GM19238 (cell line): ENCODE measurements around the gene CAST.

Source experiments
- DNase-seq: peaks from one replicate; pipeline ENCODE4 v3.0.0; 2011; ENCODE audit warnings: low spot score; ENCODE audit not compliant: insufficient read length

CAST gene

DNA sequence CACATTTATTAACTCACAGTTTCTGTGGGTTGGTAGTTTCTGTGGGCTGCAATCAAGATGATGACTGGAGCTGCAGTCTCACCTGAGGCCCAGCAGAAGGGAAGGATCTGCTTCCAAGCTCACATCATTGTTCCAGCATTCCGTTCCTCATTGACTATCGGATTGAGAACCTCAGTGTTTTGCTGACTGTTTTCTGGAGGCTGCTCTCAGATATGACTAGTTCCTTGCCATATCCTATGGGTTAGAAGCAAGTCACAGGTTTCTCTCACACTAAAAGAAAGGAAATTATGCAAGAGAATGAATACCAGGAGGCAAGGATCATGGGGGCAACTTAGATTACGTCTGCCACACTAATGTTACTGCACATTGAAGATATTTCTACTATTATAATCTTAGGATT lies 151.9 kb downstream of the CAST start:
- DNase-seq = no peak

DNA sequence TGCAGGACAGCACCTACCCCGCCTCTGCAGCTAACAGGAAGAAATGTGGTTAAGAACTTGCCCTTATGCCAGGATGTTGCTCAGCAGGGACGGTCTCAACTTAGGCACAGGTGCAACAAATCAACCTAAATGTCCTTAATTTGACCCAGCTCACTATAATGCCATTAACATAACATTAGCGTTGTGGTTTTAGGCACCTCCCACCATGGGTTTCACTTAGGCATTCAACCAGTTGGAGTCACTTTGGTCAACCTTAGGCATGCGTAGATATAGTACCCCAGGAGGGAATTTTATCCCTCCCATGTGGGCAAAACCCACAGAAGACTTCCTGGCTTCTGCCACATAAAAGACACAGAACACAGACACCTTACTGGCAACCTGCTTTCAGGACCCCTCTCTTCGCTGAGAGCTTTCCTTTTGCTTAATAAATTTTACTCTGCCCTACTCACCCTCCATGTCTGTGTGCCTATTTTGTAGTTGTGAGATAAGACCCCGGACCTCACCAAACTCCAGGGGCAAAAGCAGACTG lies 154.3 kb downstream of the CAST start:
- no peak for DNase-seq

DNA sequence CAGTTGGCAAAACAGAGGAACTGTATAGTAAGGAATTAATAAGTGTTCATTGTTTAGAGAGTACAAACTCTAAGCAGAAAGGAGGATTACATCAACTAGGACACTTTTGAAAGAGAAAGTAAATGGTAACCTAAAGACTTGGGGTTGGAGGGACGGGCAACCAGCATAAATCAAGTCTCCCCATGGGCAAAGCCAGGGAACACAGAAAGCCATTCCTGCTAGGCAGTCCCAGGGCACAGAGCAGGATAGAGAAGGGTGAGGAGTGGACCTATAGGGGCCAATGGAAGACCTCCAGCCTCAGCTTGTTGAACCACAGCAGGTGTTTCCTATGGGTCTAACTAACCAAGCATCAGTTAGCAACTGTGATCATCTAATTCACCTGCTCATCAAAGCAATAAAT lies 154.8 kb downstream of the CAST start:
- no peak for DNase-seq

DNA sequence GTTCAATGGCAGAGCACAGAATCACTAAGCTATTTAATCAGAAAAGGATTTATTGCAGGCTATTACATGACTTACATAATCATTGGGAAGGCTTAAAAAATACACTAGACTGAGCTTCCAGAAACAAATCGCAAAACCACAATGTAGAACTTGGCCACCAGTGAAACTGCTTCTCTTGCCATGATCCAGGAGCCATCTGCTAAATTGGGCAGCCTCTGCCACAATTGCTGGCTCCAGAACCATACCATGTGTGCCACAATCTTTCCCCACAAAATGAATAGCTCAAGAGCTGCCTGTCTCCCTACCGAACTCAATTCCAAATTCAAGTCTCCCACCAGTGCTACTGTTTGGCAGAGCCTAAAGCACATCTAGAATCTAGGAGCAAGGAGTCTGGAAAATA lies 155.3 kb downstream of the CAST start:
- no peak for DNase-seq

DNA sequence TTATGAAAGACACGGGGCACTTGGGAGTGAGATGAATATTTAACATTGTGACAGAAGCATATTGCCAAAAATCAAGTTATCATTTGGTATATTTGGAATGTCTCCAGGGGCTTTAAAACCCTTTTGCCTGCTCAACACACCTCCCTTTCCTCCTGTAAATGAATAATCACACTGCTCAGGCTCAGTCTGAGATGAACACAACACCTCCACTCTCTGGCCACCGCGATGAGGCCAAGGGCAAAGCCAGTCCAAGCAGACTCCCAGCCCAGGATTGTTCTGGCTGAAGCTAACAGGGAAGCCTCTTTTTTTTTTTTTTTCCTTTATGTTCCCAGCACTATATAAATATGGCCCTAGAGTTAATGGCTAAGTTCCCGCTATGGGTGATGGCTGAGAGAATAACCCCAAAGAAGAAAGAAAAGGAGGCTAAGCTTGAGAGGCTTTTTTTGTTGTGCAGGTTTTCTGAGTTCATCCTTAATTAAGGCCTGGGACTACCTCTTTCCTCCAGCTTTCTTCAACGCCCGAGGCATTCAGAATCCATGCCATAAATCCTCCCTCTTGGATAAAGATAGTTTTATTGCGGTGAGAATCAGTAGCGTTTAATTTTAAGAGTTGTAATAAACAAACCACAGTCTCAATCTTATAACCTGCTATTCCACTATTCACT lies 156.1 kb downstream of the CAST start:
- DNase-seq = no peak

DNA sequence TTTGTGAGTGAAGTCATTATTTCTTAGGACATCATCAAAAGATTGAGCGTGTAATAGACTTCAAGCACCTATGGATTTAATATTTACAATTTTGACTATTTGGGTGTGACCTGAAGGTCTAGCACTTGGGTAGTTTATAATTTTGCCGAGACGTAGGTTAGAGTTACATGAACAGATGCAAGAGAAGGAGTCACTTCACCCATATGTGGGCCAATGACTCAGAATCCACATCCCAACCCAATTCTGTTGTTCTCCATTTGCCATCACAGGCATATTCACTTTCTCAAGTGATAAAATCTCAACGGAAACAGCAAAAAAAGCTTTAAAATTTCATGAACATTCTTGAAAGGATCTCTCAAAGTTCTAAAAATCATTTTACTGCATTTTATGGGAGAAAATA lies 157.6 kb downstream of the CAST start:
- DNase-seq = no peak

DNA sequence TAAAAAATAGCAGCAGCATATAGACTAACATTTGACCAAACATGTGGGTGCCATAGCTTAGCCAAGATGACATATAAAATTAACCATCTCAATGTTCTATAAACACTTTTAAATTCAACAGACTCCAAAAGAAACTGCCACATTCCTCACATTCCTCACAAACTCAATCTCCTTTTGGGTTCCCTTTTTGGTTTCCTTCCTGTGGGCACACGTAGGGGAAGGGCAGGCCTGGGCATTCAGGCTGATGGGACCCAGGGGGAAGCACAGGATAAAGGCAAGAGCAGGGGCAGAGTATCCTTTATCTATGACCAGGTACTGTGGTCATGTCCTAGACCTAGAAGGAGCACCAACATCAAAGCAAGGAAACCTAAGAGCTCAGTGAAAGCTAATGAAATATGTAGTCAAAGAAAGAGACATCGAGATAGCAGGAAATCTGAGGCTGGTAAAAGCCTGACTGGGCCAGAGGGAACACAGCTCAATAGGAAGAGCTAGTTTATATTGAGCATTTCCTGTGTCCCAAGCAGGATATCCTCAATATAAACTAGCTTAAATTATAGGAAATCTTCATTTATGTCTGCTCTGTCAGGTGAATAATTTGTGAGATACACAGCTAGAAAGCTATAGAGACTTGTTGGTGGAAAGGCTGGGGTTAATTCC lies 159.2 kb downstream of the CAST start:
- DNase-seq = no peak

DNA sequence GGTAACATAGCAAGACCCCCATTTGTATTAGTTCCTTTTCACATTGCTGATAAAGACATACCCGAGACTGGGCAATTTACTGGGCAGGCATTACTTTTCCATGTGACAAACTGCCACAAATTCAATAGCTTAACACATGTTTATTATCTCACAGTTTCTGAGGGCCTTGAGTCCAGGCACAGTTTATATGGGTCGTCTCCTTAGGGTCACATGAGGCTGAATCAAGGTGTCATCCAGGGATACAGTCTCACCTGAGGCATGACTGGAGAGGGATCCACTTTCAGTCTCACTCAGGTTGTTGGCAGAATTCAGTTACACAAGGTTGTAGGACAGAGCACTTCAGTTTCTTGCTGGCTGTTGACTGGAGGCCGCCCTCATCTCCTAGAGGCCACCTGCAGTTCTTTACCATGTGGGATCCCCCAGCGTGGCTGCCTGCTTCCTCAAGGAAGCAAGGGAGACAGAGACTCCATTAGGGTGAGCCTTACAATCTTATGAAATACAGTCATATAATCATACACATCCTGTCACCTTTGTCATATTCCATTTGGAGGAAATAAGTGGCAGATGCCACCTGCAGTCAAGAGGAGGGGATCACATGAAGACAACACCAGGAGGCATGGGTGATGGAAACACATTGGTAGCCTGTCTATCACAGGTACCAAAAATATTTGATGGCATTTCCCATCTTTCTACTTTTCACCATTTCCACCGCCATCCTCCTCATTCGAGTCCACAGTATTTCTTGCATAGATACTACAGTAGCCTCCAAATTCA lies 160.7 kb downstream of the CAST start:
- DNase-seq = no peak

DNA sequence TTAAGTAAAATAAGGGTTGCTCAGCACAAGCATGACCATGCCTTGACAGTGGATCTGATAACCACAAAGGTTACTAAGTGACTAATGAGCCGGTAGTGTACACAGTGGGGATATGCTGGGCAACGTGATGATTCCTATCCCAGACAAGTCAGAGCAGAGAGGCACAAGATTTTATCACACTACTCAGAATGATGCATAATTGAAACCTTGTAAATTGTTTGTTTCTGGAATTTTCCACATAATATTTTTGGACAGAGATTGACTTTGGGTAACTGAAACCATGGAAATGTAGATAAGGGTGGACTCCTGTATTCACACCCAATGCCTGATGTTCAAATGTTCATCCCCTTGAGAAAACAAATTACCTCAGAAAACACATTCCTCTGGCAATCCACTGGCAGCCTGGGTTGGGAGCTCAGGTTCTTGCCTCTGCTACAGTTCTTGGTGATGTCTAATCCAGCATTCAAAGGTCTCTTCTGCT lies 161.8 kb downstream of the CAST start:
- DNase-seq = no peak
